A673 (cell line): ENCODE measurements around the gene KRTAP5-3. TPM values are rescaled to one million over a fixed set of nuclear protein-coding genes. Genes with fewer than 3 reads are reported as not detected.

Experiments
- BruUV-seq: library from RNA; stranded (reverse); fragments of 400-500 nt; replicated peaks from 2 replicates; lab custom pipeline; 2021; lab: Mats Ljungman, UMichigan
- CTCF ChIA-PET: fragments of 300-600 bp; sonication (Branson Sonifier 250); formaldehyde crosslinking; loops from one replicate; lab custom pipeline; 2022; ENCODE audit warnings: antibody characterized with exemption; lab: Charles Lee
- POLR2A ChIA-PET: fragments of 300-600 bp; sonication (Branson Sonifier 250); formaldehyde crosslinking; loops from one replicate; lab custom pipeline; 2022; ENCODE audit warnings: antibody characterized with exemption; ENCODE audit not compliant: low non-redundant PET; lab: Charles Lee
- DNase-seq: peaks from one replicate; pipeline ENCODE4 v3.0.0-alpha.2; 2015; ENCODE audit warnings: low spot score
- H3K27ac ChIP-seq: fragments of 200-600 bp; sonication (generic); 2 replicates; pipeline ENCODE4 v1.5.1; 2016; ENCODE audit warnings: mixed run types, low read depth, mild to moderate bottlenecking, mixed read lengths, antibody characterized with exemption, low read length; ENCODE audit not compliant: poor library complexity, severe bottlenecking
- H3K27me3 ChIP-seq: fragments of 200-600 bp; sonication (generic); replicated peaks from 2 replicates; pipeline ENCODE4 v1.6.1; 2017; ENCODE audit warnings: mixed run types, low read depth, mild to moderate bottlenecking, mixed read lengths, antibody characterized with exemption, low read length; ENCODE audit not compliant: insufficient read depth, poor library complexity
- H3K36me3 ChIP-seq: fragments of 200-600 bp; sonication (generic); 2 replicates; pipeline ENCODE4 v1.6.1; 2016; ENCODE audit warnings: mixed run types, mild to moderate bottlenecking, mixed read lengths, antibody characterized with exemption, low read length; ENCODE audit not compliant: insufficient read depth, poor library complexity, severe bottlenecking
- H3K4me1 ChIP-seq: fragments of 200-600 bp; sonication (generic); 2 replicates; pipeline ENCODE4 v1.6.1; 2017; ENCODE audit warnings: mixed run types, mild to moderate bottlenecking, mixed read lengths, antibody characterized with exemption, low read length; ENCODE audit not compliant: insufficient read depth, poor library complexity, severe bottlenecking
- H3K4me3 ChIP-seq: fragments of 200-600 bp; sonication (generic); 2 replicates; pipeline ENCODE4 v1.5.1; 2016; ENCODE audit warnings: low read depth, mixed run types, mild to moderate bottlenecking, mixed read lengths, low read length; ENCODE audit not compliant: poor library complexity, severe bottlenecking
- H3K9me3 ChIP-seq: fragments of 200-600 bp; sonication (generic); 2 replicates; pipeline ENCODE4 v1.6.1; 2016; ENCODE audit warnings: mixed run types, low read depth, mild to moderate bottlenecking, mixed read lengths, antibody characterized with exemption, low read length; ENCODE audit not compliant: poor library complexity, severe bottlenecking
- CTCF ChIP-seq: fragments of 300-800, 200-600 bp; sonication (generic); conservative IDR thresholded peaks from 2 replicates; pipeline ENCODE4 v1.5.1; 2017; ENCODE audit warnings: low read depth, mild to moderate bottlenecking, antibody characterized with exemption, low read length, moderate library complexity, mixed read lengths
- EZH2 ChIP-seq: fragments of 200-600 bp; sonication (generic); IDR thresholded peaks from 2 replicates; pipeline ENCODE4 v1.6.1; 2017; ENCODE audit warnings: borderline replicate concordance, low read depth, mild to moderate bottlenecking, mixed read lengths, antibody characterized with exemption, low read length; ENCODE audit not compliant: poor library complexity, severe bottlenecking
- intact Hi-C: fragments of 100-400 bp; cut with micrococcal nuclease; formaldehyde crosslinking; loops from one replicate; pipeline ENCODE4 v1.10.0; 2022; ENCODE audit not compliant: unreplicated experiment
- total RNA-seq: library from RNA; stranded (reverse); gene quantifications from 2 replicates; pipeline ENCODE4 v1.2.3, GENCODE V29; 2021

The KRTAP5-3 gene
- total RNA-seq, 1 experiment from 2014 or later = not detected

GRCh38 chr11:1645357-1645821, 37.1 kb upstream of the KRTAP5-3 start:
- no peak for DNase-seq
- H3K27ac ChIP-seq = no peak overlapping the region
- ChIA-PET POLR2A (no interaction called here), CTCF (no interaction called here)
- intact Hi-C loops = no loop called here
- no peak overlapping the region for H3K4me3 ChIP-seq
- BruUV-seq = no TSS peak
- H3K27me3 ChIP-seq = no peaks in the 10 kb centered on the region
- no peaks in the 10 kb centered on the region for H3K4me1 ChIP-seq
- TF ChIP-seq EZH2 = no peak
- no peak for TF ChIP-seq CTCF
- H3K36me3 ChIP-seq = no peaks in the 10 kb centered on the region
- no peaks in the 10 kb centered on the region for H3K9me3 ChIP-seq

GRCh38 chr11:1644601-1645356, 36.5 kb upstream of the KRTAP5-3 start:
- Histone ChIP-seq H3K9me3 (no peaks in the 10 kb centered on the region), H3K36me3 (no peaks in the 10 kb centered on the region), H3K27me3 (no peaks in the 10 kb centered on the region), H3K27ac (no peak overlapping the region), H3K4me3 (no peak overlapping the region), H3K4me1 (no peaks in the 10 kb centered on the region)
- TF ChIP-seq CTCF = no peak
- TF ChIP-seq EZH2 = no peak
- CTCF ChIA-PET = no interaction called here
- no TSS peak for BruUV-seq
- intact Hi-C loops = no loop called here
- POLR2A ChIA-PET = no interaction called here
- DNase-seq = no peak

- BruUV-seq = no TSS peak
- H3K27ac ChIP-seq = no peak overlapping the region
- ChIA-PET POLR2A (no interaction called here), CTCF (no interaction called here)
- intact Hi-C loops = no loop called here
- TF ChIP-seq CTCF (no peak), EZH2 (no peak)
- no peak for DNase-seq
- no peaks in the 10 kb centered on the region for H3K27me3 ChIP-seq
- H3K9me3 ChIP-seq = no peaks in the 10 kb centered on the region
- no peaks in the 10 kb centered on the region for H3K36me3 ChIP-seq
- no peaks in the 10 kb centered on the region for H3K4me1 ChIP-seq
- H3K4me3 ChIP-seq = no peak overlapping the region
Observed at GRCh38 chr11:1643146-1643690, 35.0 kb upstream of the KRTAP5-3 start.
